K562 (cell line): Measurements from ENCODE around the gene SLC2A9. TPM values are rescaled to one million over a fixed set of nuclear protein-coding genes. Genes with fewer than 3 reads are reported as not detected.

Experiments used
- ATAC-seq: fragments of 200-7000 bp; cut with Tn5 transposase; 3 replicates; pipeline ENCODE4 v1.9.1; 2020; ENCODE audit warnings: moderate library complexity
- BruUV-seq: library from RNA; stranded (reverse); fragments of 400-500 nt; replicated peaks from 2 replicates; lab custom pipeline; 2021; lab: Mats Ljungman, UMichigan
- CTCF ChIA-PET: fragments of 300-600 bp; formaldehyde crosslinking; extraction: SDS; loops from one replicate; lab custom pipeline; 2021; ENCODE audit warnings: low intra/inter-chr PET ratio; lab: Yijun Ruan, JAX
- POLR2A ChIA-PET: fragments of 300-600, 350-650 bp; sonication (Branson Sonifier 250); formaldehyde crosslinking; extraction: SDS; loops from one replicate; lab custom pipeline; 2021; ENCODE audit warnings: antibody characterized with exemption, inconsistent platforms; lab: Yijun Ruan, JAX
- DNase-seq, 4 experiments: peaks; one replicate each; pipeline versions ENCODE4 v3.0.0 to v3.0.0-alpha.2; 2011 to 2018; ENCODE audit warnings: low spot score in 3 of 4, mixed read lengths in 3 of 4; ENCODE audit errors: extremely low read depth in 1 of 4
- FAIRE-seq: peaks from 2 replicates; lab custom pipeline; 2011; peaks lifted over from hg19 to GRCh38; lab: Jason Lieb, UNC
- H2AFZ ChIP-seq: 2 replicates; pipeline ENCODE4 v1.6.0; 2011; ENCODE audit warnings: low read depth, low read length, control low read depth, inconsistent platforms
- H3K27ac ChIP-seq: fragments of 200-600 bp; 3 replicates; pipeline ENCODE4 v1.8.0; 2011; ENCODE audit warnings: low read depth, mild to moderate bottlenecking, control low read depth, inconsistent platforms, low read length, moderate library complexity, mixed read lengths; ENCODE audit errors: extremely low read depth
- H3K27me3 ChIP-seq, 2 experiments: fragments of 300-600 bp in 1 of 2; 2 replicates in 1 of 2; 3 replicates in 1 of 2; pipeline versions ENCODE4 v1.6.0 to v1.8.0; 2011; ENCODE audit warnings: inconsistent platforms in 2 of 2, low read length in 2 of 2, mild to moderate bottlenecking in 1 of 2, mixed read lengths in 1 of 2, moderate library complexity in 1 of 2; ENCODE audit not compliant: control insufficient read depth in 2 of 2, insufficient read depth in 2 of 2
- H3K36me3 ChIP-seq: fragments of 300-600 bp; 3 replicates; pipeline ENCODE4 v1.8.0; 2011; ENCODE audit warnings: mild to moderate bottlenecking, low read length, inconsistent platforms; ENCODE audit not compliant: control insufficient read depth, insufficient read depth
- H3K4me1 ChIP-seq, 2 experiments: fragments of 200-600 bp in 1 of 2; replicated peaks in 1 of 2; 2 replicates in 1 of 2; 3 replicates in 1 of 2; pipeline versions ENCODE4 v1.5.1 to v1.8.0; 2011; ENCODE audit warnings: inconsistent platforms in 2 of 2, low read length in 2 of 2, mild to moderate bottlenecking in 1 of 2, mixed read lengths in 1 of 2, moderate library complexity in 1 of 2; ENCODE audit not compliant: control insufficient read depth in 2 of 2, insufficient read depth in 2 of 2
- H3K4me2 ChIP-seq: 2 replicates; pipeline ENCODE4 v1.6.1; 2011; ENCODE audit warnings: low read length, control low read depth, inconsistent platforms, mixed read lengths; ENCODE audit not compliant: insufficient read depth
- H3K4me3 ChIP-seq: fragments of 200-600 bp; sonication (generic), shearing (Covaris generic); 2 replicates; pipeline ENCODE4 v1.5.1; 2016; ENCODE audit warnings: control low read depth, inconsistent platforms
- H3K79me2 ChIP-seq: fragments of 200-600 bp; 3 replicates; pipeline ENCODE4 v1.8.0; 2011; ENCODE audit warnings: low read length, inconsistent platforms; ENCODE audit not compliant: control insufficient read depth, insufficient read depth
- H3K9ac ChIP-seq, 2 experiments: 2 replicates each; pipeline versions ENCODE4 v1.6.0 to v1.6.1; 2011; ENCODE audit warnings: low read depth in 2 of 2, low read length in 2 of 2, control low read depth in 1 of 2, inconsistent platforms in 1 of 2, mild to moderate bottlenecking in 1 of 2, mixed read lengths in 1 of 2; ENCODE audit not compliant: insufficient read depth in 1 of 2
- H3K9me1 ChIP-seq: one replicate; pipeline ENCODE4 v1.6.0; 2011; ENCODE audit warnings: inconsistent platforms, mild to moderate bottlenecking, low read length, moderate library complexity; ENCODE audit not compliant: control insufficient read depth, insufficient read depth
- H3K9me3 ChIP-seq: replicated peaks from 2 replicates; pipeline ENCODE4 v1.5.1; 2011; ENCODE audit warnings: low read depth, low read length, inconsistent platforms; ENCODE audit not compliant: control insufficient read depth, insufficient read depth
- H4K20me1 ChIP-seq: replicated peaks from 2 replicates; pipeline ENCODE4 v1.6.1; 2011; ENCODE audit warnings: low read length, inconsistent platforms, mixed read lengths; ENCODE audit not compliant: control insufficient read depth, insufficient read depth
- ARID2 ChIP-seq: fragments of 450-650 bp; IDR thresholded peaks from 2 replicates; pipeline ENCODE4 v1.6.1; 2017; ENCODE audit warnings: antibody characterized with exemption, mild to moderate bottlenecking
- CCNT2 ChIP-seq: IDR thresholded peaks from 2 replicates; pipeline ENCODE4 v1.6.1; 2011; ENCODE audit warnings: borderline replicate concordance, low read depth, mild to moderate bottlenecking, moderate library complexity, mixed read lengths, low read length; ENCODE audit not compliant: insufficient read length; ENCODE audit errors: extremely low read depth
- ETV1 ChIP-seq: fragments of 450-650 bp; conservative IDR thresholded peaks from 2 replicates; pipeline ENCODE4 v1.6.1; 2016; ENCODE audit warnings: missing genetic modification characterization, control low read depth, low read depth, missing compliant biosample characterization
- FOXA1 ChIP-seq: fragments of 450-650 bp; IDR thresholded peaks from 2 replicates; pipeline ENCODE4 v1.6.1; 2016; ENCODE audit warnings: mild to moderate bottlenecking, borderline replicate concordance
- KLF13 ChIP-seq: fragments of 450-650 bp; IDR thresholded peaks from 2 replicates; pipeline ENCODE4 v1.6.1; 2016; ENCODE audit warnings: missing genetic modification characterization, low read depth, mild to moderate bottlenecking, missing compliant biosample characterization, moderate library complexity, borderline replicate concordance
- MTA1 ChIP-seq: fragments of 450-650 bp; IDR thresholded peaks from 2 replicates; pipeline ENCODE4 v1.6.1; 2017; ENCODE audit warnings: borderline replicate concordance
- ZNF24 ChIP-seq: fragments of 450-650 bp; IDR thresholded peaks from 2 replicates; pipeline ENCODE4 v1.6.1; 2016
- ZZZ3 ChIP-seq: fragments of 450-650 bp; IDR thresholded peaks from 2 replicates; pipeline ENCODE4 v1.6.1; 2016; ENCODE audit warnings: antibody characterized with exemption, mild to moderate bottlenecking, moderate library complexity
- WGBS: fragments of 100-300 bp; shearing (Covaris generic); methylation state at CpG from one replicate; pipeline ENCODE4 v1.1.6; 2016; ENCODE audit warnings: low coverage, mixed read lengths; ENCODE audit not compliant: insufficient coverage; ENCODE audit errors: missing lambda C conversion rate; 5-methylcytosine and 5-hydroxymethylcytosine counted together
- in situ Hi-C: fragments of 300-500 bp; cut with MboI; formaldehyde crosslinking; loops from 4 replicates; pipeline ENCODE4 v1.15.0; 2018; ENCODE audit warnings: inconsistent platforms, mixed read lengths
- intact Hi-C: fragments of 100-400 bp; cut with micrococcal nuclease; formaldehyde crosslinking; loops from 2 replicates; pipeline ENCODE4 v1.14.2; 2022
- polyA plus RNA-seq, 8 experiments: library from polyadenylated mRNA; depleted of rRNA in 4 of 8; stranded (reverse) in 5 of 8; unstranded in 3 of 8; fragments of >200 nt; fragmentation: Nextera tagmentation in 2 of 8; fragmentation: Illumina TruSeq in 1 of 8; extraction: Ambion mirVana in 2 of 8; extraction: Trizol in 1 of 8; gene quantifications; 2 replicates each; pipeline versions ENCODE4 v1.2.1 to v1.2.3, GENCODE V29; 2011 to 2014; ENCODE audit warnings: inconsistent platforms in 1 of 8, missing spikeins in 1 of 8
- total RNA-seq, 7 experiments: library from RNA; depleted of rRNA in 6 of 7; stranded (reverse); fragments of >200 nt in 6 of 7; fragmentation: Illumina TruSeq in 2 of 7; extraction: Trizol in 2 of 7; gene quantifications; 2 replicates each; pipeline versions ENCODE4 v1.2.1 to v1.2.3, GENCODE V29; 2011 to 2021; ENCODE audit warnings: low replicate concordance in 1 of 7
- TF ChIP-seq, protein P1 (sequence below): fragments of 250-450 bp; sonication (Bioruptor Pico); IDR thresholded peaks from 2 replicates; pipeline ENCODE4 v1.4.0; 2020; ENCODE audit warnings: mild to moderate bottlenecking, moderate library complexity
- TF ChIP-seq, protein P2 (sequence below): fragments of 450-650 bp; formaldehyde crosslinking; IDR thresholded peaks from 2 replicates; pipeline ENCODE4 v1.4.0; 2020; ENCODE audit warnings: mild to moderate bottlenecking, moderate library complexity
- TF ChIP-seq, protein P3 (sequence below): sonication (generic); formaldehyde crosslinking; IDR thresholded peaks from 2 replicates; pipeline ENCODE4 v1.9.0; 2022; ENCODE audit warnings: mild to moderate bottlenecking, missing genetic modification reagents
- TF ChIP-seq, protein P4 (sequence below): sonication (generic); formaldehyde crosslinking; IDR thresholded peaks from 2 replicates; pipeline ENCODE4 v1.8.0; 2022; ENCODE audit warnings: mild to moderate bottlenecking, missing genetic modification reagents
- TF ChIP-seq, protein P5 (sequence below): fragments of 450-650 bp; IDR thresholded peaks from 2 replicates; pipeline ENCODE4 v1.7.0; 2016; ENCODE audit warnings: borderline replicate concordance

Gene SLC2A9
- total and polyA plus RNA-seq, 9 of the 15 experiments (the other 6 are each of a cell fraction or from before 2014, with no cell fraction given): 0.15 to 1.9 (median 0.76) TPM

DNA sequence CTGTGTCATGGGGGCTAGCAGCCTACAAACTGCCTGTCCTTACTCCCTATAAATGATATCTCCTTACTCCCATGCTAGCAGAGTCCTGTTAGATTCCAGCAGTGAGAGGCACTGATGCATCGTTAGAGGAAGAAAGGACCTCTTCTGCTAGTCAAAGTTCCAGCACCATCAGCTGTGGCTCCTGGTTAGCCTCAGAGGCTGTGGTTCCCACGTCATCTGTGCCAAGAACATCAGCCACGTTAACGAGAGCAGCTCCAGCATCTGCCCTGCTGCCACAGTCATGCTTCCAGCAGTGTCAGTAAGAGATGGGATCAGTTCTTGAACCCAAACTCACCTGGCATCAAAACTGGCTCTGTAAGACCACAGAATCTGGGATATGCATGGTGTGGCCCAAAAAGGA, 88.5 kb downstream of the SLC2A9 start:
- WGBS: 3% methylated on average over 4 of the region's 4 CpGs
- ChIA-PET POLR2A (no interaction called here), CTCF (no interaction called here)
- ATAC-seq: no peak
- no peak for DNase-seq
- Histone ChIP-seq H2AFZ (no peak overlapping the region), H3K27ac (no peak overlapping the region), H3K27me3 (peaks cover 0 to 35% of the 10 kb centered on the region in 2 experiments; a peak in 4 of 5 replicates), H3K9ac (no peak overlapping the region), H4K20me1 (0 out of 2 replicates have a peak, but pooled peaks cover 3% of the 10 kb centered on the region), H3K9me1 (no peaks in the 10 kb centered on the region), H3K36me3 (no peaks in the 10 kb centered on the region), H3K79me2 (no peaks in the 10 kb centered on the region), H3K4me2 (no peak overlapping the region), H3K4me1 (peaks cover 0 to 6% of the 10 kb centered on the region in 2 experiments; a peak in 2 of 5 replicates), H3K4me3 (no peak overlapping the region), H3K9me3 (no peaks in the 10 kb centered on the region)
- intact Hi-C loops (no loop called here), in situ Hi-C loops (no loop called here)
- no TSS peak for BruUV-seq
- no peak for FAIRE-seq
- TF ChIP-seq KLF13 (tag) (no peak), ETV1 (no peak), ZNF24 (no peak), ZZZ3 (no peak), CCNT2 (no peak), FOXA1 (no peak), MTA1 (no peak), ARID2 (no peak)
- TF ChIP-seq, protein P1, sequence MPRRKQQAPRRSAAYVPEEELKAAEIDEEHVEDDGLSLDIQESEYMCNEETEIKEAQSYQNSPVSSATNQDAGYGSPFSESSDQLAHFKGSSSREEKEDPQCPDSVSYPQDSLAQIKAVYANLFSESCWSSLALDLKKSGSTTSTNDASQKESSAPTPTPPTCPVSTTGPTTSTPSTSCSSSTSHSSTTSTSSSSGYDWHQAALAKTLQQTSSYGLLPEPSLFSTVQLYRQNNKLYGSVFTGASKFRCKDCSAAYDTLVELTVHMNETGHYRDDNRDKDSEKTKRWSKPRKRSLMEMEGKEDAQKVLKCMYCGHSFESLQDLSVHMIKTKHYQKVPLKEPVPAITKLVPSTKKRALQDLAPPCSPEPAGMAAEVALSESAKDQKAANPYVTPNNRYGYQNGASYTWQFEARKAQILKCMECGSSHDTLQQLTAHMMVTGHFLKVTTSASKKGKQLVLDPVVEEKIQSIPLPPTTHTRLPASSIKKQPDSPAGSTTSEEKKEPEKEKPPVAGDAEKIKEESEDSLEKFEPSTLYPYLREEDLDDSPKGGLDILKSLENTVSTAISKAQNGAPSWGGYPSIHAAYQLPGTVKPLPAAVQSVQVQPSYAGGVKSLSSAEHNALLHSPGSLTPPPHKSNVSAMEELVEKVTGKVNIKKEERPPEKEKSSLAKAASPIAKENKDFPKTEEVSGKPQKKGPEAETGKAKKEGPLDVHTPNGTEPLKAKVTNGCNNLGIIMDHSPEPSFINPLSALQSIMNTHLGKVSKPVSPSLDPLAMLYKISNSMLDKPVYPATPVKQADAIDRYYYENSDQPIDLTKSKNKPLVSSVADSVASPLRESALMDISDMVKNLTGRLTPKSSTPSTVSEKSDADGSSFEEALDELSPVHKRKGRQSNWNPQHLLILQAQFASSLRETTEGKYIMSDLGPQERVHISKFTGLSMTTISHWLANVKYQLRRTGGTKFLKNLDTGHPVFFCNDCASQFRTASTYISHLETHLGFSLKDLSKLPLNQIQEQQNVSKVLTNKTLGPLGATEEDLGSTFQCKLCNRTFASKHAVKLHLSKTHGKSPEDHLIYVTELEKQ: no peak
- TF ChIP-seq, protein P2, sequence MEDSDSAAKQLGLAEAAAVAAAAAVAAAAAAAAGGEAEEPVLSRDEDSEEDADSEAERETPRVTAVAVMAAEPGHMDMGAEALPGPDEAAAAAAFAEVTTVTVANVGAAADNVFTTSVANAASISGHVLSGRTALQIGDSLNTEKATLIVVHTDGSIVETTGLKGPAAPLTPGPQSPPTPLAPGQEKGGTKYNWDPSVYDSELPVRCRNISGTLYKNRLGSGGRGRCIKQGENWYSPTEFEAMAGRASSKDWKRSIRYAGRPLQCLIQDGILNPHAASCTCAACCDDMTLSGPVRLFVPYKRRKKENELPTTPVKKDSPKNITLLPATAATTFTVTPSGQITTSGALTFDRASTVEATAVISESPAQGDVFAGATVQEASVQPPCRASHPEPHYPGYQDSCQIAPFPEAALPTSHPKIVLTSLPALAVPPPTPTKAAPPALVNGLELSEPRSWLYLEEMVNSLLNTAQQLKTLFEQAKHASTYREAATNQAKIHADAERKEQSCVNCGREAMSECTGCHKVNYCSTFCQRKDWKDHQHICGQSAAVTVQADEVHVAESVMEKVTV (CRISPR knock-in tag): no peak
- TF ChIP-seq, protein P3, sequence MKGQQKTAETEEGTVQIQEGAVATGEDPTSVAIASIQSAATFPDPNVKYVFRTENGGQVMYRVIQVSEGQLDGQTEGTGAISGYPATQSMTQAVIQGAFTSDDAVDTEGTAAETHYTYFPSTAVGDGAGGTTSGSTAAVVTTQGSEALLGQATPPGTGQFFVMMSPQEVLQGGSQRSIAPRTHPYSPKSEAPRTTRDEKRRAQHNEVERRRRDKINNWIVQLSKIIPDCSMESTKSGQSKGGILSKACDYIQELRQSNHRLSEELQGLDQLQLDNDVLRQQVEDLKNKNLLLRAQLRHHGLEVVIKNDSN (CRISPR knock-in tag): no peak
- TF ChIP-seq, protein P4, sequence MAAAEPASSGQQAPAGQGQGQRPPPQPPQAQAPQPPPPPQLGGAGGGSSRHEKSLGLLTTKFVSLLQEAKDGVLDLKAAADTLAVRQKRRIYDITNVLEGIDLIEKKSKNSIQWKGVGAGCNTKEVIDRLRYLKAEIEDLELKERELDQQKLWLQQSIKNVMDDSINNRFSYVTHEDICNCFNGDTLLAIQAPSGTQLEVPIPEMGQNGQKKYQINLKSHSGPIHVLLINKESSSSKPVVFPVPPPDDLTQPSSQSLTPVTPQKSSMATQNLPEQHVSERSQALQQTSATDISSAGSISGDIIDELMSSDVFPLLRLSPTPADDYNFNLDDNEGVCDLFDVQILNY (CRISPR knock-in tag): no peak
- TF ChIP-seq, protein P5, sequence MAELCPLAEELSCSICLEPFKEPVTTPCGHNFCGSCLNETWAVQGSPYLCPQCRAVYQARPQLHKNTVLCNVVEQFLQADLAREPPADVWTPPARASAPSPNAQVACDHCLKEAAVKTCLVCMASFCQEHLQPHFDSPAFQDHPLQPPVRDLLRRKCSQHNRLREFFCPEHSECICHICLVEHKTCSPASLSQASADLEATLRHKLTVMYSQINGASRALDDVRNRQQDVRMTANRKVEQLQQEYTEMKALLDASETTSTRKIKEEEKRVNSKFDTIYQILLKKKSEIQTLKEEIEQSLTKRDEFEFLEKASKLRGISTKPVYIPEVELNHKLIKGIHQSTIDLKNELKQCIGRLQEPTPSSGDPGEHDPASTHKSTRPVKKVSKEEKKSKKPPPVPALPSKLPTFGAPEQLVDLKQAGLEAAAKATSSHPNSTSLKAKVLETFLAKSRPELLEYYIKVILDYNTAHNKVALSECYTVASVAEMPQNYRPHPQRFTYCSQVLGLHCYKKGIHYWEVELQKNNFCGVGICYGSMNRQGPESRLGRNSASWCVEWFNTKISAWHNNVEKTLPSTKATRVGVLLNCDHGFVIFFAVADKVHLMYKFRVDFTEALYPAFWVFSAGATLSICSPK: no peak
